Parathyroid adenoma (tissue), 2 donors: ENCODE results near the gene NEK9.

Experiments
- H2AFZ ChIP-seq: fragments of 300-600 bp; sonication (generic); one replicate; pipeline ENCODE4 v1.7.0; 2017; ENCODE audit warnings: antibody characterized with exemption, mild to moderate bottlenecking
- H3K27ac ChIP-seq: fragments of 300-600 bp; sonication (generic); one replicate; pipeline ENCODE4 v1.7.0; 2017
- H3K27me3 ChIP-seq: fragments of 300-600 bp; sonication (generic); one replicate; pipeline ENCODE4 v1.7.0; 2017; ENCODE audit warnings: low read length; ENCODE audit not compliant: control insufficient read depth, insufficient read depth
- H3K36me3 ChIP-seq: fragments of 300-600 bp; sonication (generic); one replicate; pipeline ENCODE4 v1.7.0; 2017; ENCODE audit warnings: low read length; ENCODE audit not compliant: control insufficient read depth, insufficient read depth
- H3K4me1 ChIP-seq: fragments of 300-600 bp; sonication (generic); one replicate; pipeline ENCODE4 v1.7.0; 2017; ENCODE audit warnings: control low read depth
- H3K4me2 ChIP-seq: fragments of 300-600 bp; sonication (generic); one replicate; pipeline ENCODE4 v1.7.0; 2017; ENCODE audit warnings: low read length
- H3K4me3 ChIP-seq: fragments of 300-600 bp; sonication (generic); one replicate; pipeline ENCODE4 v1.7.0; 2017; ENCODE audit warnings: low read depth, low read length
- H3K79me2 ChIP-seq: fragments of 300-600 bp; sonication (generic); one replicate; pipeline ENCODE4 v1.7.0; 2017; ENCODE audit warnings: control low read depth
- H3K9ac ChIP-seq: fragments of 300-600 bp; sonication (generic); one replicate; pipeline ENCODE4 v1.7.0; 2017; ENCODE audit warnings: mild to moderate bottlenecking
- H3K9me3 ChIP-seq: fragments of 300-600 bp; sonication (generic); one replicate; pipeline ENCODE4 v1.7.0; 2017; ENCODE audit warnings: low read length; ENCODE audit not compliant: control insufficient read depth
- CTCF ChIP-seq: fragments of 300-600 bp; sonication (generic); IDR thresholded peaks from one replicate; pipeline ENCODE4 v1.7.0; 2017; ENCODE audit warnings: antibody characterized with exemption, mild to moderate bottlenecking
- donor health status: primary hyperparathyroidism.

Gene NEK9

GRCh38 chr14:75054421-75054820 is 72.4 kb downstream of the NEK9 start:
- Histone ChIP-seq H3K79me2 (peaks cover 7% of the 10 kb centered on the region), H3K9ac (no peak overlapping the region), H3K4me2 (no peak overlapping the region), H2AFZ (no peak overlapping the region), H3K27ac (no peak overlapping the region), H3K27me3 (no peaks in the 10 kb centered on the region), H3K4me3 (no peak overlapping the region), H3K9me3 (no peaks in the 10 kb centered on the region), H3K36me3 (no peaks in the 10 kb centered on the region), H3K4me1 (peaks cover 6% of the 10 kb centered on the region)
- no peak for TF ChIP-seq CTCF

- Histone ChIP-seq H3K4me3 (no peak overlapping the region), H3K4me2 (no peak overlapping the region), H3K27me3 (no peaks in the 10 kb centered on the region), H3K9ac (no peak overlapping the region), H3K27ac (no peak overlapping the region), H3K9me3 (no peaks in the 10 kb centered on the region), H3K4me1 (peaks cover 6% of the 10 kb centered on the region), H3K36me3 (no peaks in the 10 kb centered on the region), H2AFZ (no peak overlapping the region), H3K79me2 (peaks cover 7% of the 10 kb centered on the region)
- TF ChIP-seq CTCF = no peak
Observed at GRCh38 chr14:75053396-75054291, 73.2 kb downstream of the NEK9 start.

GRCh38 chr14:75051556-75051899 is 75.3 kb downstream of the NEK9 start:
- Histone ChIP-seq H3K27ac (peak overlapping the region; percentile 81), H3K79me2 (peaks cover 10% of the 10 kb centered on the region), H3K9ac (no peak overlapping the region), H3K36me3 (no peaks in the 10 kb centered on the region), H3K4me3 (peak overlapping the region; percentile 85), H3K4me2 (peak overlapping the region; percentile 64), H3K27me3 (no peaks in the 10 kb centered on the region), H2AFZ (peak overlapping the region; percentile 94), H3K4me1 (peaks cover 6% of the 10 kb centered on the region), H3K9me3 (no peaks in the 10 kb centered on the region)
- no peak for TF ChIP-seq CTCF

GRCh38 chr14:75050852-75051555 is 75.8 kb downstream of the NEK9 start, which contains the start of gene MLH3:
TSS of gene MLH3 (minus strand) at chr14:75051467. CDS start at chr14:75049655, 1,812 bp downstream.
- Histone ChIP-seq H3K27me3 (no peaks in the 10 kb centered on the region), H3K79me2 (peaks cover 10% of the 10 kb centered on the region), H3K9ac (peak within 1 kb of the TSS; percentile 68), H3K27ac (peak within 1 kb of the TSS; percentile 81), H2AFZ (peak within 1 kb of the TSS; percentile 94), H3K36me3 (no peaks in the 10 kb centered on the region), H3K4me3 (peak within 1 kb of the TSS; percentile 85), H3K4me1 (peaks cover 6% of the 10 kb centered on the region), H3K4me2 (peak within 1 kb of the TSS; percentile 64), H3K9me3 (no peaks in the 10 kb centered on the region)
- TF ChIP-seq CTCF = no peak
